Astrocyte (in vitro differentiated cells and primary cell): ENCODE data around the gene CR1L.
"Not testable (repeated sequence)": the region's sequence is repeated elsewhere in the genome, so short reads cannot be mapped to it uniquely, and the experiment has no call there.

ENCODE experiments used
- EZH2 ChIP-seq: IDR thresholded peaks from 2 replicates; pipeline ENCODE4 v1.6.1; 2012; ENCODE audit warnings: mild to moderate bottlenecking, low read length, inconsistent platforms; ENCODE audit not compliant: insufficient read depth
- TF ChIP-seq, protein P1 (sequence below): IDR thresholded peaks from 2 replicates; pipeline ENCODE4 v1.5.1; 2011; ENCODE audit warnings: low read depth, mild to moderate bottlenecking, inconsistent platforms, low read length, moderate library complexity; ENCODE audit not compliant: insufficient read depth

DNA sequence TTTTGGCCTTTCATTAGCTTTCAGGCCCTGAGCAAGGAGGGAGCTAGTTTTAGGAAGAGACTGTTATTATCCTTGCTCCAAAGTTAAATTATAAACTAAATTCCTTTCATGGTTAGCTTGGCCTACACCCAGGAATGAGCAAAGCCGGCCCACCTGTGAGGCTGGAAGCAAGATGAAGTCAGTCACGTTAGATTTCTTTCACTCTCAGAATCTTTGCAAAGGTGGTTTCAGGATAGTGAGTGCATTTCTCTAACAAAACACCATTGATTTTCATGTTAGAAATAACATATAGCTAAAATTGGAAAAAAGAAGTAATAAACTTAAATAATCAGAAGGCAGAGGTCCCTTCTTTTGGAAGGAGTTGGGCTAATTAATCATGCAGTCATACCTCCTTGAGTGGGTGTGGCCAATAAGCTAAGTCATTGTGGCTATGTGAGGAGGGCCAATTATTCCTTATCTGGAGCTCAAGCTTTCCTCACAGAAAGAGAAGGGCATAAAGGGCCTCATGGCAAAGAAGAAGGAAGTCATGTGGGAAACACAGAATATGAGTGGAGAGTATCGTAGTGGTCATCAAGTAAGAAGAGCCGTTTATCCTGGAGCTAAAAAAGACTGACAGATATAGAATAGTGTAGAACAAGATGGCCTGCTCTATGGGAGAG is 83.4 kb downstream of the CR1L start:
- TF ChIP-seq, protein P1, sequence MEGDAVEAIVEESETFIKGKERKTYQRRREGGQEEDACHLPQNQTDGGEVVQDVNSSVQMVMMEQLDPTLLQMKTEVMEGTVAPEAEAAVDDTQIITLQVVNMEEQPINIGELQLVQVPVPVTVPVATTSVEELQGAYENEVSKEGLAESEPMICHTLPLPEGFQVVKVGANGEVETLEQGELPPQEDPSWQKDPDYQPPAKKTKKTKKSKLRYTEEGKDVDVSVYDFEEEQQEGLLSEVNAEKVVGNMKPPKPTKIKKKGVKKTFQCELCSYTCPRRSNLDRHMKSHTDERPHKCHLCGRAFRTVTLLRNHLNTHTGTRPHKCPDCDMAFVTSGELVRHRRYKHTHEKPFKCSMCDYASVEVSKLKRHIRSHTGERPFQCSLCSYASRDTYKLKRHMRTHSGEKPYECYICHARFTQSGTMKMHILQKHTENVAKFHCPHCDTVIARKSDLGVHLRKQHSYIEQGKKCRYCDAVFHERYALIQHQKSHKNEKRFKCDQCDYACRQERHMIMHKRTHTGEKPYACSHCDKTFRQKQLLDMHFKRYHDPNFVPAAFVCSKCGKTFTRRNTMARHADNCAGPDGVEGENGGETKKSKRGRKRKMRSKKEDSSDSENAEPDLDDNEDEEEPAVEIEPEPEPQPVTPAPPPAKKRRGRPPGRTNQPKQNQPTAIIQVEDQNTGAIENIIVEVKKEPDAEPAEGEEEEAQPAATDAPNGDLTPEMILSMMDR, result not testable (repeated sequence)
- TF ChIP-seq EZH2, result not testable (repeated sequence)
